GM21423 (cell line): ENCODE measurements around the gene OMG.
"Not testable (repeated sequence)": the region's sequence is repeated elsewhere in the genome, so short reads cannot be mapped to it uniquely, and the experiment has no call there.

Experiments
- ATAC-seq: cut with Tn5 transposase; IDR thresholded peaks from one replicate; pipeline ENCODE4 v1.9.1; 2021; ENCODE audit warnings: mild to moderate bottlenecking, moderate library complexity; ENCODE audit not compliant: unreplicated experiment

OMG gene

GRCh38 chr17:31266042-31266441 lies 31.0 kb downstream of the OMG start:
- no peak for ATAC-seq

- ATAC-seq, result not testable (repeated sequence)
These were observed 34.1 kb downstream of the OMG start for GRCh38 chr17:31262923-31263322.

- no peak for ATAC-seq
These were observed 35.4 kb downstream of the OMG start for GRCh38 chr17:31261601-31262000.

- ATAC-seq, result no peak
These were observed 36.9 kb downstream of the OMG start for GRCh38 chr17:31260151-31260550.

- no peak for ATAC-seq
These were observed 40.1 kb downstream of the OMG start for GRCh38 chr17:31256936-31257335.

GRCh38 chr17:31254654-31255053 lies 42.4 kb downstream of the OMG start:
- no peak for ATAC-seq

GRCh38 chr17:31252741-31253140 lies 44.3 kb downstream of the OMG start:
- no peak for ATAC-seq

- no peak for ATAC-seq
These were observed 45.1 kb downstream of the OMG start for GRCh38 chr17:31251970-31252328.

- ATAC-seq, result no peak
These were observed 45.7 kb downstream of the OMG start for GRCh38 chr17:31251105-31251969.

GRCh38 chr17:31250229-31250628 lies 46.8 kb downstream of the OMG start:
- no peak for ATAC-seq

GRCh38 chr17:31249835-31250141 lies 47.3 kb downstream of the OMG start:
- ATAC-seq, result no peak

- ATAC-seq, result no peak
These were observed 47.8 kb downstream of the OMG start for GRCh38 chr17:31248986-31249834.
